Left lung (tissue), 10 donors: Measurements from ENCODE around the gene SNX30. TPM values are rescaled to one million over a fixed set of nuclear protein-coding genes. Genes with fewer than 3 reads are reported as not detected.

ENCODE experiments used
- ATAC-seq: fragments of 200-7000 bp; cut with Tn5 transposase; one replicate; pipeline ENCODE4 v1.9.1; 2020; ENCODE audit warnings: moderate library complexity
- DNase-seq, 4 donors: peaks; one replicate each; pipeline ENCODE4 v3.0.0-alpha.2; 2013 to 2020
- H3K27ac ChIP-seq, 2 donors: fragments of 200-600 bp; sonication (generic) in 1 of 2; one replicate each; pipeline versions ENCODE4 v1.5.0 to v1.8.0; 2020 to 2021
- H3K27me3 ChIP-seq, 2 donors: fragments of 200-600 bp; sonication (generic) in 1 of 2; one replicate each; pipeline versions ENCODE4 v1.5.0 to v1.8.0; 2020 to 2021
- H3K36me3 ChIP-seq, 2 donors: fragments of 200-600 bp; sonication (generic) in 1 of 2; one replicate each; pipeline versions ENCODE4 v1.5.0 to v1.8.0; 2020 to 2021
- H3K4me1 ChIP-seq, 2 donors: fragments of 200-600 bp; one replicate each; pipeline ENCODE4 v1.8.0; 2021
- H3K4me3 ChIP-seq, 2 donors: fragments of 200-600 bp; sonication (generic) in 1 of 2; one replicate each; pipeline versions ENCODE4 v1.5.0 to v1.8.0; 2020 to 2021; ENCODE audit warnings: mild to moderate bottlenecking in 1 of 2
- H3K9me3 ChIP-seq, 2 donors: fragments of 200-600 bp; sonication (generic) in 1 of 2; one replicate each; pipeline versions ENCODE4 v1.5.0 to v1.8.0; 2020 to 2021
- intact Hi-C, 2 donors: fragments of 100-400 bp; cut with DNase I; formaldehyde crosslinking; loops; one replicate each; pipeline versions ENCODE4 v1.11.2 to v1.14.2; 2022
- polyA plus RNA-seq, 6 donors: library from polyadenylated mRNA; unstranded; fragments of 120-200 nt; gene quantifications; one replicate each; pipeline ENCODE4 v1.2.1, GENCODE V29; 2013; ENCODE audit not compliant: insufficient read length in 6 of 6
- total RNA-seq, 2 donors: library from RNA; stranded (reverse); fragmentation: NEBNext Ultra II Directional; extraction: Animal tissue kit (Norgen Biotek cat#: 25700); gene quantifications; one replicate each; pipeline ENCODE4 v1.2.1, GENCODE V29; 2021
- TF ChIP-seq, protein P1 (sequence below), 2 donors: fragments of 200-600 bp; sonication (generic) in 1 of 2; IDR thresholded peaks; one replicate each; pipeline versions ENCODE4 v1.5.0 to v1.8.0; 2021; ENCODE audit warnings: antibody characterized with exemption in 2 of 2
- donor health status: DM: no; HTN: yes; CAD: no.
- donor health status: DM: no; HTN: no; CAD: no.

SNX30 gene
- total and polyA plus RNA-seq, 8 donors: 22.4 to 69.4 (median 34.6) TPM

GRCh38 chr9:112868461-112868860, 117.9 kb downstream of the SNX30 start:
- DNase-seq (no peak), ATAC-seq (no peak)
- H3K9me3 ChIP-seq: no peaks in the 10 kb centered on the region
- H3K4me3 ChIP-seq: no peak overlapping the region
- TF ChIP-seq, protein P1, sequence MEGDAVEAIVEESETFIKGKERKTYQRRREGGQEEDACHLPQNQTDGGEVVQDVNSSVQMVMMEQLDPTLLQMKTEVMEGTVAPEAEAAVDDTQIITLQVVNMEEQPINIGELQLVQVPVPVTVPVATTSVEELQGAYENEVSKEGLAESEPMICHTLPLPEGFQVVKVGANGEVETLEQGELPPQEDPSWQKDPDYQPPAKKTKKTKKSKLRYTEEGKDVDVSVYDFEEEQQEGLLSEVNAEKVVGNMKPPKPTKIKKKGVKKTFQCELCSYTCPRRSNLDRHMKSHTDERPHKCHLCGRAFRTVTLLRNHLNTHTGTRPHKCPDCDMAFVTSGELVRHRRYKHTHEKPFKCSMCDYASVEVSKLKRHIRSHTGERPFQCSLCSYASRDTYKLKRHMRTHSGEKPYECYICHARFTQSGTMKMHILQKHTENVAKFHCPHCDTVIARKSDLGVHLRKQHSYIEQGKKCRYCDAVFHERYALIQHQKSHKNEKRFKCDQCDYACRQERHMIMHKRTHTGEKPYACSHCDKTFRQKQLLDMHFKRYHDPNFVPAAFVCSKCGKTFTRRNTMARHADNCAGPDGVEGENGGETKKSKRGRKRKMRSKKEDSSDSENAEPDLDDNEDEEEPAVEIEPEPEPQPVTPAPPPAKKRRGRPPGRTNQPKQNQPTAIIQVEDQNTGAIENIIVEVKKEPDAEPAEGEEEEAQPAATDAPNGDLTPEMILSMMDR (IDR thresholded peaks at IDR 0.05): no peak
- H3K27me3 ChIP-seq: no peaks in the 10 kb centered on the region
- peak overlapping the region; percentile 51 to 66 for H3K27ac ChIP-seq
- H3K36me3 ChIP-seq: peaks cover 0 to 41% of the 10 kb centered on the region in 2 donors
- intact Hi-C loops: no loop called here
- peaks cover 15 to 35% of the 10 kb centered on the region in 2 donors for H3K4me1 ChIP-seq

- H3K36me3 ChIP-seq: peaks cover 0 to 41% of the 10 kb centered on the region in 2 donors
- no peaks in the 10 kb centered on the region for H3K9me3 ChIP-seq
- no peak overlapping the region for H3K4me3 ChIP-seq
- peaks cover 9 to 28% of the 10 kb centered on the region in 2 donors for H3K4me1 ChIP-seq
- TF ChIP-seq, protein P1 (IDR thresholded peaks at IDR 0.05): no peak
- no peak for ATAC-seq
- no peak for DNase-seq
- H3K27me3 ChIP-seq: no peaks in the 10 kb centered on the region
- H3K27ac ChIP-seq: no peak overlapping the region
- intact Hi-C loops: no loop called here
Measured at GRCh38 chr9:112869041-112869529, 118.5 kb downstream of the SNX30 start.

- H3K27ac ChIP-seq: no peak overlapping the region
- H3K4me3 ChIP-seq: no peak overlapping the region
- ATAC-seq (no peak), DNase-seq (no peak)
- intact Hi-C loops: no loop called here
- no peaks in the 10 kb centered on the region for H3K9me3 ChIP-seq
- H3K36me3 ChIP-seq: peaks cover 0 to 38% of the 10 kb centered on the region in 2 donors
- no peaks in the 10 kb centered on the region for H3K27me3 ChIP-seq
- TF ChIP-seq, protein P1 (IDR thresholded peaks at IDR 0.05): no peak
- H3K4me1 ChIP-seq: peaks cover 8 to 22% of the 10 kb centered on the region in 2 donors
Measured at GRCh38 chr9:112869917-112870316, 119.4 kb downstream of the SNX30 start.

DNA sequence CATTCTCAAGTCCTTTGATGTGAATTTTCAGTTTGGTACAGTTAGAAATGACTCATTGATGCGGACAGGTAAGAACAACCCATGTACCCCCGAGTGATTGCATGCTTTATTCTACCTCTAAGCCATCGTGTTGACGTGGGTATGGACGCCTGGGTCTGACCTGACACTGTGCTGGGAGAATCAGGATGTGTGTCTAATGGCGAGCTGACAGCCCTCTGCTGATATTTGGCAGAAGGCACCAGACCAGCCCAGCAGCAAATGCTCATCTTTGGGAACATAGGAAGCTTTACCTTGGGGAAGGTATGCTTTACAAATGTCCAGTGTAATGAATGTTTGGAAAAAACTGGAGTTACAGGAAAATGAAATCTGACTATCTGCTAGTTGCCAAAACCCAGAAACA, 120.0 kb downstream of the SNX30 start:
- Histone ChIP-seq H3K4me3 (no peak overlapping the region), H3K27ac (no peak overlapping the region), H3K4me1 (peaks cover 8 to 22% of the 10 kb centered on the region in 2 donors), H3K9me3 (no peaks in the 10 kb centered on the region), H3K36me3 (peaks cover 0 to 44% of the 10 kb centered on the region in 2 donors), H3K27me3 (no peaks in the 10 kb centered on the region)
- TF ChIP-seq, protein P1 (IDR thresholded peaks at IDR 0.05): no peak
- no peak for DNase-seq
- intact Hi-C loops: no loop called here
- no peak for ATAC-seq

GRCh38 chr9:112872019-112872418, 121.5 kb downstream of the SNX30 start:
- peaks cover 8 to 13% of the 10 kb centered on the region in 2 donors for H3K4me1 ChIP-seq

More at GRCh38 chr9:112872019-112872418, 121.5 kb downstream of the SNX30 start:
- no peak for ATAC-seq
- Histone ChIP-seq H3K9me3 (no peaks in the 10 kb centered on the region), H3K27me3 (no peaks in the 10 kb centered on the region), H3K4me3 (no peak overlapping the region), H3K36me3 (peaks cover 0 to 53% of the 10 kb centered on the region in 2 donors), H3K27ac (no peak overlapping the region)
- no peak for DNase-seq
- intact Hi-C loops: no loop called here
- TF ChIP-seq, protein P1 (IDR thresholded peaks at IDR 0.05): no peak
